DMS153 treated with DMSO at 0.1 percent for 48 hours (cell line): Measurements from ENCODE around the gene GAGE12F.
"Not testable (repeated sequence)": the region's sequence is repeated elsewhere in the genome, so short reads cannot be mapped to it uniquely, and the experiment has no call there.

Source experiments
- DNase-seq: peaks from one replicate; lab custom pipeline; 2025; ENCODE audit not compliant: unreplicated experiment; lab: John Stamatoyannopoulos, UW

Gene GAGE12F

DNA sequence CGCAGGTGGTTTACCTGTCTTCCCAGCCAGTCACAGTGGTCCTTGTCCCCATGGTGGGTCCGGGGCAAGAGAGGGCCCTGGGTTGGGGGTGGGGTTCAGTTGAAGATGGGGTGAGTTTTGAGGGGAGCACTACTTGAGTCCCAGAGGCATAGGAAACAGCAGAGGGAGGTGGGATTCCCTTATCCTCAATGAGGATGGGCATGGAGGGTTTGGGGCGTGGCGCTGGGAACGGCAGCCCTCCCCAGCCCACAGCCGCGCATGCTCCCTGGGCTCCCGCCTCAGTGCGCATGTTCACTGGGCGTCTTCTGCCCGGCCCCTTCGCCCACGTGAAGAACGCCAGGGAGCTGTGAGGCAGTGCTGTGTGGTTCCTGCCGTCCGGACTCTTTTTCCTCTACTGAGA lies at the start of gene GAGE12F:
Gene GAGE12F (plus strand): TSS at position 301 of the 400 bp plus-strand sequence. CDS start 1,155 bp downstream, outside the sequence.
- not testable (repeated sequence) for DNase-seq

- not testable (repeated sequence) for DNase-seq
Measured at GRCh38 chrX:49531877-49532276, 28.8 kb upstream of the GAGE12F start, which contains the start of gene GAGE12C. Gene GAGE12C (plus strand): TSS chrX:49532177. CDS start chrX:49533332, 1,155 bp downstream.

DNA sequence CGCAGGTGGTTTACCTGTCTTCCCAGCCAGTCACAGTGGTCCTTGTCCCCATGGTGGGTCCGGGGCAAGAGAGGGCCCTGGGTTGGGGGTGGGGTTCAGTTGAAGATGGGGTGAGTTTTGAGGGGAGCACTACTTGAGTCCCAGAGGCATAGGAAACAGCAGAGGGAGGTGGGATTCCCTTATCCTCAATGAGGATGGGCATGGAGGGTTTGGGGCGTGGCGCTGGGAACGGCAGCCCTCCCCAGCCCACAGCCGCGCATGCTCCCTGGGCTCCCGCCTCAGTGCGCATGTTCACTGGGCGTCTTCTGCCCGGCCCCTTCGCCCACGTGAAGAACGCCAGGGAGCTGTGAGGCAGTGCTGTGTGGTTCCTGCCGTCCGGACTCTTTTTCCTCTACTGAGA lies 19.2 kb upstream of the GAGE12F start, which contains the start of gene GAGE12D:
Gene GAGE12D (plus strand): TSS at position 301 of the 400 bp plus-strand sequence. CDS start 1,155 bp downstream, outside the sequence.
- DNase-seq = not testable (repeated sequence)

DNA sequence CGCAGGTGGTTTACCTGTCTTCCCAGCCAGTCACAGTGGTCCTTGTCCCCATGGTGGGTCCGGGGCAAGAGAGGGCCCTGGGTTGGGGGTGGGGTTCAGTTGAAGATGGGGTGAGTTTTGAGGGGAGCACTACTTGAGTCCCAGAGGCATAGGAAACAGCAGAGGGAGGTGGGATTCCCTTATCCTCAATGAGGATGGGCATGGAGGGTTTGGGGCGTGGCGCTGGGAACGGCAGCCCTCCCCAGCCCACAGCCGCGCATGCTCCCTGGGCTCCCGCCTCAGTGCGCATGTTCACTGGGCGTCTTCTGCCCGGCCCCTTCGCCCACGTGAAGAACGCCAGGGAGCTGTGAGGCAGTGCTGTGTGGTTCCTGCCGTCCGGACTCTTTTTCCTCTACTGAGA lies 9.7 kb upstream of the GAGE12F start, which contains the start of gene GAGE12E:
Gene GAGE12E (plus strand): TSS at position 301 of the 400 bp plus-strand sequence. CDS start 1,155 bp downstream, outside the sequence.
- DNase-seq = not testable (repeated sequence)

- DNase-seq = not testable (repeated sequence)
Measured at GRCh38 chrX:49568728-49569127, 8.1 kb downstream of the GAGE12F start.

DNA sequence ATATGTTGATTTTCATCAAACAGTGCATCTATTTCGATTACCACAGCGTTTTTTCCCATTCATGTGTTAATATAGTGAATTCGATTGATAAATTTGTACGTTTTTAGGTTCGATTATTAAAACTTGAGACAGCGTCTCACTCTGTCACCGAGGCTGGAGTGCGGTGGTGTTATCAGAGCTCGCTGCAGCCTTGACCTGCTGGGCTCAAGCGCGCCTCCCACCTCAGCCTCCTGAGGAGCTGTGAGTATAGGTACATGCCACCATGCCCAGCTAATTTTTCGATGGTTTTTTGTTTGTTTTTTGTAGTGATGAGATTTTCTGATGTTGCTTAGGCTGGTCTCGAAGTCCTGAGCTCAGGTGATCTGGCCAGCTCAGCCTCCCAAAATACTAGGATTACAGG lies 8.5 kb downstream of the GAGE12F start:
- not testable (repeated sequence) for DNase-seq

- not testable (repeated sequence) for DNase-seq
Measured at GRCh38 chrX:49570100-49570499, 9.5 kb downstream of the GAGE12F start, which contains the start of gene GAGE12G. Gene GAGE12G (plus strand): TSS chrX:49570400. CDS start chrX:49571555, 1,155 bp downstream.

GRCh38 chrX:49579649-49580048 lies 19.0 kb downstream of the GAGE12F start, which contains the start of gene GAGE12H:
Gene GAGE12H (plus strand): TSS chrX:49579949. CDS start chrX:49581104, 1,155 bp downstream.
- DNase-seq = not testable (repeated sequence)

GRCh38 chrX:49589196-49589595 lies 28.6 kb downstream of the GAGE12F start, which contains the start of gene GAGE2A:
Gene GAGE2A (plus strand): TSS chrX:49589496. CDS start chrX:49590651, 1,155 bp downstream.
- not testable (repeated sequence) for DNase-seq

DNA sequence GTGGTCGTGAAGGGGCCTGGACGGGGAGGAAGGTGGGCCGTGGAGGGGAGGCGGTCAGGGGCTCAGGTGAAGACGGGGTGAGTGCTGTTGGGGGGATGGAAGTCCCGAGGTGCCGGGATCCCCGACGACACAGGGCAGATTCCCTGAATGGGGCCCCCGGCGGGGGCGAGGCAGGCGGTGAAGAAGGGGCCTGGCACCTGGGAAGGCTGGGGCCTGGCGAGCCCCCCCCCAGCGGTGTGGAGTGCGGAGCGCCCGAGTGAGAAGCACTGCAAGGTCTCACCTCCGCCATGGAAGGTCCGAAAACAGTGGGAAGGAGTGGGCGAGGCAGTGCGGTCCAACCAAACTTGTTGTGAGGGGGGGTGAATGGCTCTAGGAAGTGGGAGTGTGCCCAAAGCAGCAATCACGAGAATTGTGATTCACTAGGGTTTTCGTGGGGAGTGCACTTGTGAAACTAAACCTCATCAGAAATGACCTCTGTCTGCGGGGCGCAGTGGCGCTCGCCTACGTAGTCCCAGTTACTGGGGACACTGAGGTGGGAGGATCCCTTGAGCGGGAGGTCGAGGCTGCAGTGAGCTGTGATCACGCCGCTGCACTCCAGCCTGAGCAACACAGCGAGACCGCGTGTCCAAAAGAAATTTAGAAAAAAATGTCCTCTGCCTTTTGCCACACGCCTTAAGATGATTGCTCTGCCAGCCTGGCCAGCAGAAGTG lies 29.3 kb downstream of the GAGE12F start:
- DNase-seq = not testable (repeated sequence)

- not testable (repeated sequence) for DNase-seq
Measured at GRCh38 chrX:49590488-49590887, 29.8 kb downstream of the GAGE12F start.

DNA sequence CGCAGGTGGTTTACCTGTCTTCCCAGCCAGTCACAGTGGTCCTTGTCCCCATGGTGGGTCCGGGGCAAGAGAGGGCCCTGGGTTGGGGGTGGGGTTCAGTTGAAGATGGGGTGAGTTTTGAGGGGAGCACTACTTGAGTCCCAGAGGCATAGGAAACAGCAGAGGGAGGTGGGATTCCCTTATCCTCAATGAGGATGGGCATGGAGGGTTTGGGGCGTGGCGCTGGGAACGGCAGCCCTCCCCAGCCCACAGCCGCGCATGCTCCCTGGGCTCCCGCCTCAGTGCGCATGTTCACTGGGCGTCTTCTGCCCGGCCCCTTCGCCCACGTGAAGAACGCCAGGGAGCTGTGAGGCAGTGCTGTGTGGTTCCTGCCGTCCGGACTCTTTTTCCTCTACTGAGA lies 38.1 kb downstream of the GAGE12F start, which contains the start of gene GAGE1:
Gene GAGE1 (plus strand): TSS at position 301 of the 400 bp plus-strand sequence. CDS start 1,155 bp downstream, outside the sequence.
- not testable (repeated sequence) for DNase-seq

- DNase-seq = no peak
Measured at GRCh38 chrX:49610718-49611310, 50.2 kb downstream of the GAGE12F start.
